Right hindlimb (tissue), 1 donor: ENCODE data around the gene NUFIP2.
"Not testable (repeated sequence)": the region's sequence is repeated elsewhere in the genome, so short reads cannot be mapped to it uniquely, and the experiment has no call there.

Experiments used
- DNase-seq: peaks from one replicate; pipeline ENCODE4 v3.0.0-alpha.2; 2018

The NUFIP2 gene

DNA sequence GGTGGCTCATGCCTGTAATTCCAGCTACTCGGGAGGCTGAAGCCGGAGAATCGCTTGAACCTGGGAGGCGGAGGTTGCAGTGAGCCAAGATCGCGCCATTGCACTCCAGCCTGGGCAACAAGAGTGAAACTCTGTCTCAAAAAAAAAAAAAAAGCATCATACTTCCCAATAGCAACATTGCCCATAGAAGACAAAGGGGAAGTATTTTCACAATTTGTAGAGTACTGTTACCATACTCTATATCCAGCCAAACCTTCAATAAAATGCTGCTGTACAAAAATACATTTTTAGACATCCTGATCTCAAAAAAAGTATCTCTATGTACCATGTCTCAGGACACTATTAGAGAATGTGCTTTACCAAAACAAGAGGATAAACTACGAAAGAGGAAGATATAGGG, 59.0 kb downstream of the NUFIP2 start:
- DNase-seq: not testable (repeated sequence)

DNA sequence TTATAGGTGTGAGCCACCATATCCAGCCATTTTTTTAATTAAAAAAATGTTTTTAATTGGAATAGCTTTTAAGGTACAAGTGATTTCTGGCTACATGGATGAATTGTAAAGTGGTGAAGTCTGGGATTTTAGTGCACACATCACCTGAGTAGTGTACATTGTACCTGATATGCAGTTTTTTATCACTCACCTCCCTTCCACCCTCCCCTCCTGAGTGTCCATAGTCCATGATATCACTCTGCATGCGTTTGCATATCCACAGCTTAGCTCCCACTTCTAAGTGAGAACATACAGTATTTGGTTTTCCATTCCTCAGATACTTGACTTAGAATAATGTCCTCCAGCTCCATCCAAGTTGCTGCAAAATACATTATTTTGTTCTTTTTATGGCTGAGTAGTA, 60.6 kb downstream of the NUFIP2 start:
- no peak for DNase-seq

DNA sequence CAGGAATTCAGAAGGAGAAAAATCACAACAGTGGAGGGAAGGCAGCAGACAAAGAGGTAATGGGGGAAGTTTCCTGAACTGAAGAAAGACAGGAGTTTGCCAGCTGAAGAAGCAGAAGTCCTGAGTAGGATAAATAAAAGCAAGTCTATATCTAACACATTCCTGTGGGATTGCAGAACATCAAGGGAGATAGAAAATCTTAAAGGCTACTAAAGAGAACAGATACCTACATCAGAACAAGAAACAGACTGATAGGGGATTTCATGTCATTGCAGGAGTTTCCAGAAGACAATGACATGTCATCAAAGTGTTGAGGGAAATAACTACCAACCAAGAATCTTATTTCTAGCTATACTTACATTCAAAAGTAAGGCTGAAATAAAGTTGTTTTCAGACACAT, 68.6 kb downstream of the NUFIP2 start:
- DNase-seq: no peak

DNA sequence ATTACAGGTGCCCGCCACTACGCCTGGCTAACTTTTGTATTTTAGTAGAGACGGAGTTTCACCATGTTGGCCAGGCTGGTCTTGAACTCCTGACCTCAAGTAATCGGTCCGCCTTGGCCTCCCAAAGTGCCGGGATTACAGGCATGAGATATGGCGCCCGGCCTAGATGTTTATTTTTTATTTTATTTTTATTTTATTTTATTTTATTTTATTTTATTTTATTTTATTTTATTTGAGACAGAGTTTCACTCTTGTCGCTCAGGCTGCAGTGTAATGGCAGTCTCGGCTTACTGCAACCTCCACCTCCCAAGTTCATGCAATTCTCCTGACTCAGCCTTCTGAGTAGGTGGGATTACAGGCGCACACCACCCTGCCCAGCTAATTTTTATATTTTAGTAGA, 72.6 kb downstream of the NUFIP2 start:
- not testable (repeated sequence) for DNase-seq

DNA sequence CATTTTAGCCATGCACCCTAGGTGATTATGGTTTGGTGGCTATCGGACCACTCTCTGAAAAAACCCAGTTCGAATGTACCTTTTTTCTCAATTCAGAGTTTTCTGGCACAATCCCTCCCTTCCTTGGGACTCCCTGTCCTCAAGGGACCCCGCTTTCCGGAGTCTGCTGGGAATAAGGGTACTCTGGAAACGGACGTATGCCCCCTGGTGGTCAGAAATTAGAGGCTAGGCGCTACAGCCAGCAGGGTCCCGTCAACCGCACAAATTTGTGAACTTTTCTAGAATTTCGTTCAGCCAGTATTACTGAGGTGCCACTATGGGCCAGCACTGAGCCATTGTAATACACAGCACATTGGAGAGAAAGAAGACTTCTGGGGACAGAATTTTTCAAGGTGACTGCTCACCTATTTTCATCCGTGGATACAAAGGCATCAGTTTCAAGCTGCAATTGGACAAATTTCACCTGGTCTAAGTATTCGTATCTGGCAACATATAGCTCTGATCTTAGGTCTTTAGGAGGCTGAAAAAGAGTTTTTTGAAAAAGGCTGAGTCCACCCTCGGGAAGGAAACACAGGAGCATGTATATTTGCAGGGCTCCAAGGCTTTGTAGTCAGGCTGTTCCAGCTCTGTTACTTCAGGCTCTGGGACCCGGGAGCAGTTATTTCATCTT, 74.4 kb downstream of the NUFIP2 start:
- DNase-seq: peak; percentile 79

DNA sequence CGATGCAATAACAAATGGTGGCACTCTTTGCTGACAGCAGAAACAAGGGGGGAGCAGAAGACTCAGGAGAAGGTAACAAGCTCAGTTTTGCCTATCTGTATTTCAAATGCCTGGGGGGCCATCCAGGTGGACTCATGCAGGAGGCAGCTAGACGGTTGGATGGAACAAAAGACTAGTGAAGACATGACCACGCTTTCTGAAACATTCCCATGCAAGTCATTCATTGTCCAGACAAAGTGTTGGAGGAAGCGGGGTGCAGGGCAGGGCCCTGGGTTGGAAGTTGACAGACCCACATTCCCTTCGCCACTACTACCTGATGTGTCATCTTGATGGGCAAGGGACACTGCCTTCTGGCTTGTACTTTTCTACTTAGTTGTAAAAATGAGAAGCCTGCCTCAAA, 77.1 kb downstream of the NUFIP2 start:
- DNase-seq: no peak

DNA sequence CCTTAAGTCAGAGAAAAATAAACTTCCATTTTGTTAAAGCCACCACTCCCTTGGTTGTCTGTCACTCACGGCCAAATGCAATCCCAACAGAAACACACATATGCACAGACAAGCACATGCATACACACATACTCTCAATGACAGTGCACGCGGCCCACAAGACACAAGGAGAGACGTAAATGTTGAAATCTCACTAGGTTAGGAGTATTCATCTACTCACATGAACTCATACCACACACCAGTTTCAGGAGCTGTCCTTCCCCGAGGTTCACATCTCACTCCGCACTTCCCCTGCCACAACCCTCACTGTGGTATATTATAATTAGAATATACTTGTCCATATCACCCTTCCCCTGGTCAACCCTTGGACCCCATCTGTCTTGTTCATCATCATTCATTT, 77.8 kb downstream of the NUFIP2 start:
- no peak for DNase-seq

DNA sequence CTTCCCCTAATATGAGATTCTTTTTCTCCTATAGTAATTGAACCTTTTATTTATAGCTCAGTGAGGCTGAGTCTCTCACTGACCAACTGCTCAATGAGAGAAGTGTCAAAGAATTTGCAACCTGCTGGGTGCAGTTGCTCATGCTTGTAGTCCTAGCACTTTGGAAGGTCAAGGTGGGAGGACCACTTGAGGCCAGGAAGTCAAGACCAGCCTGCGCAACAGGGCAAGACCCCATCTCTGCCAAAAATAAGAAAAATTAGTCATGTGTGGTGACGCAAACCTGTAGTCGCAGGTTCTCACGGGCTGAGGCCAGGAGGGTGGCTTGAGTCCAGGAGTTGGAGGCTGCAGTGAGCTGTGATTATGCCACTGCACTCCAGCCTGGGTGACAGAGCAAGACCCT, 78.2 kb downstream of the NUFIP2 start:
- no peak for DNase-seq

DNA sequence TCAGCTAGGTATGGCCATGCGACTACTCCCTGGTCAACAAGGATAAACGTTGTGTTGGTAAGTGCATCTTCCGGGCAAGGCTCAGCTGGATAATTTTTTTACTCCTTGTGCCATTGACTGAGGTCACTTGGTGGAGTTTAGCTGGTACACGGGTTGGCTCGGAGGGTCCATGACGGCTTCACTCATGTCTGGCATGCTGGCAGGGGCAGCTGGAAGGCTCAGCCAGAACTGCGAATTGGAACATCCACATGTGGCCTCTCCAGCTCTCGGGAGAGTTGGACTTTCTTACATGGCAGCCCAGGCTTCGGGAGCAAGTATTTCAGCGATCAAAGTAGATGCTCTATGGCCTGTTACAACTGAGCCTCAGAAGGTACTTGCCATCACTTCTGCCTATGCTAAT, 78.8 kb downstream of the NUFIP2 start:
- no peak for DNase-seq

DNA sequence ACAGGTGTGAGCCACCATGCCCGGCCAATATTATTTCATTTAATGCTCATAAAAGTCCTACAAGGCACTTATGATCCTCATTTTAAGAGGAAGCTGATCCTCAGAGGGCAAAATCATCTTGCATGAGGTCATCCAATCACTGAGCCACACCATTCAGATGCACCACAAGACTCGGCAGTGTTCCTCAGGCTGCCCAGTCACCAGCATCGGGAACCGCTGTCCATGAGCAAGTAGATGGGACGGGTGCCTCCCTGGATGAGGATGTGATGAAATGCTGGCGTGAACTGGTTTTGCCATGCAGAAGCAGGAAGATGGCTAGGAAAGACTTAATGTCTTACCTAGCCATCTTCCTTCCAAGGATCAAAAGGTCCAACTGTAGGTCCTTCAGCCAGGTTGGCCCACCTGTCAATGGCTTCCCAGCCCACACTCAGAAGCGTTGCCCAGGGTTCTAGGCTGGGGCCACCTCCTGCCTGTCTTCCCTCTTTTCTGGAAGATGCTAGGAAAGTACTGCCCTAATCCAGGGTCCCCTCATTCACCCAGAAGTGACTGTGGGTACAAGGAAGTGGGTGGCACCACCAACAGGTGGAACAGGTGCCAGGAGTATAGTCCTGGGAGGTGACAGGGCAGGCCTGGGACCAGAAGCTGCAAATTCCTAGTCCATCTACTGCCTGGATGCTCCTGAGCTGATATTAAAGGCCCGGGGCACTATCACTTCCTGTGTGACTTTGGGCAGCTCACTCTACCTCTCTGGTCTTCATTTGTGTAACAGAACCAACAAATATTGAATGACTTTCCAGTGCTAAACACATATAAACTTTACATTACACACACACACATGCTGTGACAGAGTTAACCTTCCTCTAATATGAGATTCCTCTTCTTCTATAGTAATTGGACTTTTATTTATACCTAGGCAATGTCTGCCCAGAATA, 79.5 kb downstream of the NUFIP2 start:
- DNase-seq: no peak

DNA sequence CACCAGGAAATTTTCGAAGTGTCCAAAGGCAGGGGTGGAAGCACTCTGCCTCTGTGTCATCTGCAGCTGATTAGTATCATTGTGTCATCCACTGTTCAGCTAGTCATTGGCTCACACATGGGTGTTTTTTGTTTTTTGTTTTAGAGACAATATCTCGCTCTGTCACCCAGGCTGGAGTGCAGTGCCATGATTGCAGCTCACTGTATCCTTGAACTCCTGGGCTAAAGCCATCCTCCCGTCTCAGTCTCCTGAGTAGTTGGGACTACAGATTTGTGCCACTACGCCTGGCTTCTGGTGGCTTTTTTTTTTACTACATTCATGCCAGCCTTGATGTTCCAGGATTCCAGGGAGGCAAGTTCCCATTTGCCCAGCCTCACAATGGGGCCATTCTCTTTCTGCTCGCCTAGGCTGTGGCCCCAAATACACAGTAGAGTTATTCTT, 81.2 kb downstream of the NUFIP2 start:
- DNase-seq: no peak

DNA sequence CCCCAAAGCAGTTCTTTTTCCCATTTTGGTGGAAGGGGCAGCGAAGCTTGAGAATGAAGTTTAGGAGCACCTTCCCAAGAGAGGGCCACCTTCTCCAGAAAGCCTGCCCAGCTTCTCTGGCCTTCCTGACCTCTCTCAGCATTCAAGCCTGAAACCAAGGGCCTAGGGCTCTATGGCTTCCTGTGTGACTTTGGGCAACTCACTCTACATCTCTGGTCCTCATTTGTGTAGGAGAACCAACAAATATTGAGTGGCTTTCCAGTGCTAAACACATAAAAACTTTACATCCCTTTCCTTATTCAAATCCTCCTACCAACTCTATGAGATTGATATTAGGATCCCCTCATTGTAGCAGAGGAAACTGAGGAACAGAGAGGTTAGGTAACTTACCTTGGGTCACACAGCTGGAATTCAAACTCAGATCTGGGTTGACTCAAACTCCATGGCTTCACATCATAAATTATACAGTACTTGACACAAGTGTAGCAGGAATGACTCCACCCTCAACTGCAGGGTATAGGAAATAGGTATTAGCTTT, 81.8 kb downstream of the NUFIP2 start:
- no peak for DNase-seq

DNA sequence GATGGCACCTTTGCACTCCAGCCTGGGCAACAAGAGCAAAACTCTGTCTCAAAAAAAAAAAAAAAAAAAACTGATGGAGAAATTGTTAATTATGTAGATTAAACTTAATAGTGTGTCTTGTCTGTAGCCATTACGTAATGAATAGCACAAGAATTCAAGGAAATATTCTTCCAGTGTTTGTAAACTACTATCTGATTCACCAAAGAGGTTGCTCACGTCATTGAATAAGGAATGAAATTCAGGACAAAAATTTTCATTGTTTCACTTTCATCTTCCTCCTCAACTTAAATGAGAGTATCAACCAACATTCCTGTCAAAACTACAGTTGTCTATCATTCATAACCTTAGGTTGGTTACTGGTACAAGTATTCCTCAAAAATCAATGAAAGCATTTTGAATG, 83.1 kb downstream of the NUFIP2 start:
- DNase-seq: no peak

DNA sequence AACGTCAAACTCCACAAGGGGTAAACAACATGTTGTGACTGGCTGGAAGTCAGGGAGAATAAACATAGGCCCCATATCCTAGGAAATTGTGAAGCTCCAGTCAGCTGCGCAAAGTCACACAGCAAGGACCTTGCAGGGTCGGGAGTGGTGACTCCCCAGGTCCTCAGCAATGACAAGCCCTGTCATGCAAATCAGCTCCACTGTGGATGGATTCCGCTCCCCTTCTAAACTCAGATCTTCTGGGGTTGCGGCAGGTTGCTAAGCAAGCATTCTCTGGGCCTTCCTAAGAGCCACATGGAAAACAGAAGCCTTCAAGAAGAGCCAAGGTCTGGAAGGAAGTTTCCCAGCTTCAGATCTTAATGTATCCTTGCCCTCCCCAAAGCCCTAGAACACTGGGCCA, 84.9 kb downstream of the NUFIP2 start:
- DNase-seq: no peak

DNA sequence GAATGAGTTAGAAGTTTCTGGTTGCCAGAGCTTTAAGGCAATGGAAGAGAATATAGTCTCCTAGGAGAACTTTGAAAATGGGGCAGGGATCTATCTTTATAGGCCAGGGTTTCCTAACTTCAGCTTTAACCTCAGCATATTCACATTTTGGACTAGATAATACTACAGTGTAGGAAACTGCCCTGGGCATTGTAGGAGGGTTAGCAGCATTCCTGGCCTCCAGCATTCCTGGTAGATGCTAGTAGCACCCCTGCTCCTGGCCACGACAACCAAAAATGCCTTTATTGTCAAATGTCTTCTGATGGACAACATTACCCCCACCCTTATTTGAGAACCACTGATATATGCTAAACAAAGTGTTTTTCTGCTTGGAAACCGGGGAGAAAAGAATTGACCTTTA, 86.0 kb downstream of the NUFIP2 start:
- no peak for DNase-seq
